PC-9 (cell line): Measurements from ENCODE around the gene KCNK2. TPM values are rescaled to one million over a fixed set of nuclear protein-coding genes. Genes with fewer than 3 reads are reported as not detected.
A peak's percentile ranks its signal among the peaks of the same experiment; 100 is the strongest.

Source experiments
- BruUV-seq: library from RNA; stranded (reverse); fragments of 400-500 nt; replicated peaks from 2 replicates; lab custom pipeline; 2021; lab: Mats Ljungman, UMichigan
- CTCF ChIA-PET: fragments of 300-600 bp; sonication (Branson Sonifier 250); formaldehyde crosslinking; loops from one replicate; lab custom pipeline; 2022; ENCODE audit warnings: antibody characterized with exemption; lab: Charles Lee
- POLR2A ChIA-PET: fragments of 300-600 bp; sonication (Branson Sonifier 250); formaldehyde crosslinking; loops from one replicate; lab custom pipeline; 2022; ENCODE audit warnings: antibody characterized with exemption; ENCODE audit not compliant: unreplicated experiment; lab: Charles Lee
- DNase-seq, 2 experiments: peaks; one replicate each; pipeline versions ENCODE4 v3.0.0 to v3.0.0-alpha.2; 2015 to 2022; ENCODE audit warnings: mixed read lengths in 1 of 2
- H2AFZ ChIP-seq: fragments of 200-600 bp; sonication (generic); 2 replicates; pipeline ENCODE4 v1.8.1; 2017; ENCODE audit warnings: antibody characterized with exemption
- H3F3A ChIP-seq: fragments of 200-600 bp; sonication (generic); 2 replicates; pipeline ENCODE4 v1.8.1; 2017; ENCODE audit warnings: antibody characterized with exemption, mild to moderate bottlenecking, low read depth; ENCODE audit not compliant: insufficient read depth
- H3K27ac ChIP-seq: fragments of 200-600 bp; sonication (generic); 2 replicates; pipeline ENCODE4 v1.6.1; 2016; ENCODE audit warnings: mixed run types
- H3K27me3 ChIP-seq: fragments of 200-600 bp; sonication (generic); 2 replicates; pipeline ENCODE4 v1.6.1; 2016; ENCODE audit warnings: low read depth, mixed run types; ENCODE audit not compliant: insufficient read depth
- H3K36me3 ChIP-seq: fragments of 200-600 bp; sonication (generic); 2 replicates; pipeline ENCODE4 v1.6.1; 2016; ENCODE audit warnings: low read depth, mixed run types
- H3K4me1 ChIP-seq: fragments of 200-600 bp; sonication (generic); replicated peaks from 2 replicates; pipeline ENCODE4 v1.6.1; 2016; ENCODE audit warnings: mixed run types; ENCODE audit not compliant: insufficient read depth
- H3K4me2 ChIP-seq: fragments of 200-600 bp; sonication (generic); 2 replicates; pipeline ENCODE4 v1.6.1; 2017; ENCODE audit warnings: mixed run types
- H3K4me3 ChIP-seq: fragments of 200-600 bp; sonication (generic); 2 replicates; pipeline ENCODE4 v1.6.1; 2016; ENCODE audit warnings: mixed run types
- H3K79me2 ChIP-seq: fragments of 200-600 bp; sonication (generic); 2 replicates; pipeline ENCODE4 v1.6.1; 2017; ENCODE audit warnings: low read depth, mixed run types
- H3K9me2 ChIP-seq: fragments of 200-600 bp; sonication (generic); 2 replicates; pipeline ENCODE4 v1.8.1; 2017; ENCODE audit warnings: mild to moderate bottlenecking; ENCODE audit not compliant: insufficient read depth
- H3K9me3 ChIP-seq: fragments of 200-600 bp; sonication (generic); 2 replicates; pipeline ENCODE4 v1.8.1; 2016; ENCODE audit warnings: low read depth; ENCODE audit not compliant: insufficient read depth
- H4K20me1 ChIP-seq: fragments of 200-600 bp; sonication (generic); 2 replicates; pipeline ENCODE4 v1.8.1; 2017; ENCODE audit not compliant: insufficient read depth
- CTCF ChIP-seq: fragments of 200-600 bp; sonication (generic); conservative IDR thresholded peaks from 2 replicates; pipeline ENCODE4 v1.6.1; 2017; ENCODE audit warnings: mixed run types, antibody characterized with exemption, mild to moderate bottlenecking, moderate library complexity
- EZH2 ChIP-seq: fragments of 200-600 bp; sonication (generic); IDR thresholded peaks from 2 replicates; pipeline ENCODE4 v1.8.0; 2017; ENCODE audit warnings: antibody characterized with exemption, low read depth
- intact Hi-C: fragments of 100-400 bp; cut with micrococcal nuclease; formaldehyde crosslinking; loops from one replicate; pipeline ENCODE4 v1.10.0; 2022; ENCODE audit not compliant: unreplicated experiment
- total RNA-seq: library from RNA; stranded (reverse); gene quantifications from 2 replicates; pipeline ENCODE4 v1.2.3, GENCODE V29; 2021

Gene KCNK2
- total RNA-seq, 1 experiment from 2014 or later: 0.90 TPM

GRCh38 chr1:215081661-215082531, 641 bp upstream of the KCNK2 start:
- no peaks in the 10 kb centered on the region for H3K4me1 ChIP-seq
- H3K9me2 ChIP-seq: no peaks in the 10 kb centered on the region
- H3F3A ChIP-seq: no peaks in the 10 kb centered on the region
- H3K4me3 ChIP-seq: peak overlapping the region; percentile 57; the same call in 1 of the 2 replicates
- H3K4me2 ChIP-seq: peak overlapping the region; percentile 84
- H2AFZ ChIP-seq: peak overlapping the region; percentile 74; the same call in 1 of the 2 replicates
- ChIA-PET POLR2A (no interaction called here), CTCF (interaction anchor here (0.6 kb wide), 1 partner anchor 509 kb away, joined by 3 read pairs; no protein-coding TSS in a partner anchor)
- intact Hi-C loops: no loop called here
- no peak for TF ChIP-seq CTCF
- no peak for TF ChIP-seq EZH2
- no peak overlapping the region for H3K27ac ChIP-seq
- no peaks in the 10 kb centered on the region for H4K20me1 ChIP-seq
- DNase-seq: no peak
- no peaks in the 10 kb centered on the region for H3K9me3 ChIP-seq
- no peaks in the 10 kb centered on the region for H3K36me3 ChIP-seq
- H3K27me3 ChIP-seq: peaks cover 5% of the 10 kb centered on the region; the same call in 1 of the 2 replicates
- no TSS peak for BruUV-seq
- no peaks in the 10 kb centered on the region for H3K79me2 ChIP-seq

- intact Hi-C loops: no loop called here
- Histone ChIP-seq H3K4me1 (no peaks in the 10 kb centered on the region), H3K27me3 (peaks cover 5% of the 10 kb centered on the region; the same call in 1 of the 2 replicates), H4K20me1 (no peaks in the 10 kb centered on the region), H3F3A (no peaks in the 10 kb centered on the region), H3K9me3 (no peaks in the 10 kb centered on the region), H3K79me2 (no peaks in the 10 kb centered on the region), H3K4me3 (peak overlapping the region; percentile 60), H3K9me2 (no peaks in the 10 kb centered on the region; the same call in 1 of the 2 replicates), H3K4me2 (peak overlapping the region; percentile 85), H3K36me3 (no peaks in the 10 kb centered on the region), H2AFZ (peak overlapping the region; percentile 77; the same call in 1 of the 2 replicates), H3K27ac (no peak overlapping the region)
- no TSS peak for BruUV-seq
- no peak for DNase-seq
- TF ChIP-seq CTCF (no peak), EZH2 (no peak)
- POLR2A ChIA-PET: interaction anchor here (0.6 kb wide), 1 partner anchor 75 kb away, joined by 9 read pairs; no protein-coding TSS in a partner anchor
- CTCF ChIA-PET: no interaction called here
Measured at GRCh38 chr1:215083383-215083961, 935 bp downstream of the KCNK2 start.

- DNase-seq: no peak
- BruUV-seq: no TSS peak
- Histone ChIP-seq H3K27me3 (peaks cover 5% of the 10 kb centered on the region; the same call in 1 of the 2 replicates), H3K9me2 (no peaks in the 10 kb centered on the region; the same call in 1 of the 2 replicates), H3K9me3 (no peaks in the 10 kb centered on the region), H3K79me2 (no peaks in the 10 kb centered on the region), H3K27ac (no peak overlapping the region), H2AFZ (no peak overlapping the region), H3K36me3 (no peaks in the 10 kb centered on the region), H3K4me2 (no peak overlapping the region), H4K20me1 (no peaks in the 10 kb centered on the region), H3K4me3 (no peak overlapping the region), H3K4me1 (no peaks in the 10 kb centered on the region), H3F3A (no peaks in the 10 kb centered on the region)
- ChIA-PET CTCF (interaction anchor here (1.0 kb wide), 1 partner anchor 8 kb away, joined by 3 read pairs; no protein-coding TSS in a partner anchor), POLR2A (no interaction called here)
- no peak for TF ChIP-seq EZH2
- no peak for TF ChIP-seq CTCF
- intact Hi-C loops: no loop called here
Measured at GRCh38 chr1:215084621-215085020, 2.1 kb downstream of the KCNK2 start.
